Neuronal stem cell (in vitro differentiated cells): ENCODE data around the gene FNIP2.

Experiments used
- DNase-seq: peaks from one replicate; pipeline ENCODE4 v3.0.0-alpha.2; 2013; ENCODE audit warnings: low spot score
- H2AFZ ChIP-seq: one replicate; pipeline ENCODE4 v1.6.1; 2013; ENCODE audit warnings: mild to moderate bottlenecking, low read length, inconsistent platforms
- H2AK5ac ChIP-seq: 2 replicates; pipeline ENCODE4 v1.6.1; 2013; ENCODE audit warnings: low read depth, mild to moderate bottlenecking, inconsistent platforms, low read length, moderate library complexity, mixed read lengths
- H2BK120ac ChIP-seq: 2 replicates; pipeline ENCODE4 v1.6.1; 2013; ENCODE audit warnings: low read depth, mild to moderate bottlenecking, inconsistent platforms, low read length, moderate library complexity, mixed read lengths
- H2BK12ac ChIP-seq: one replicate; pipeline ENCODE4 v1.6.1; 2013; ENCODE audit warnings: low read length, inconsistent platforms
- H2BK15ac ChIP-seq: 2 replicates; pipeline ENCODE4 v1.6.1; 2013; ENCODE audit warnings: mild to moderate bottlenecking, low read length, inconsistent platforms, mixed read lengths
- H2BK5ac ChIP-seq: one replicate; pipeline ENCODE4 v1.6.1; 2013; ENCODE audit warnings: inconsistent platforms, mild to moderate bottlenecking, low read length, moderate library complexity
- H3K14ac ChIP-seq: one replicate; pipeline ENCODE4 v1.6.1; 2013; ENCODE audit warnings: low read length, inconsistent platforms
- H3K18ac ChIP-seq: 2 replicates; pipeline ENCODE4 v1.6.1; 2013; ENCODE audit warnings: low read length, inconsistent platforms
- H3K23ac ChIP-seq: 2 replicates; pipeline ENCODE4 v1.6.1; 2013; ENCODE audit warnings: low read depth, mild to moderate bottlenecking, mixed read lengths, low read length, inconsistent platforms; ENCODE audit not compliant: poor library complexity
- H3K27ac ChIP-seq: replicated peaks from 3 replicates; pipeline ENCODE4 v1.5.1; 2013; ENCODE audit warnings: low read length, inconsistent platforms
- H3K27me3 ChIP-seq, 3 experiments: 2 replicates each; pipeline ENCODE4 v1.6.1; 2013; ENCODE audit warnings: low read length in 3 of 3, mild to moderate bottlenecking in 2 of 3, inconsistent platforms in 1 of 3, low read depth in 1 of 3, mixed read lengths in 1 of 3, moderate library complexity in 1 of 3; ENCODE audit not compliant: control insufficient read depth in 3 of 3, insufficient read depth in 3 of 3
- H3K36me3 ChIP-seq, 2 donors: replicated peaks in 1 of 2; 2 replicates each; pipeline ENCODE4 v1.6.1; 2013; ENCODE audit warnings: low read length in 2 of 2; ENCODE audit not compliant: control insufficient read depth in 2 of 2, insufficient read depth in 2 of 2
- H3K4ac ChIP-seq: 2 replicates; pipeline ENCODE4 v1.6.1; 2013; ENCODE audit warnings: inconsistent platforms, mild to moderate bottlenecking, low read length, moderate library complexity
- H3K4me1 ChIP-seq, 2 donors: 1 replicate in 1 of 2; 2 replicates in 1 of 2; pipeline ENCODE4 v1.6.1; 2013; ENCODE audit warnings: low read length in 2 of 2, low read depth in 1 of 2; ENCODE audit not compliant: control insufficient read depth in 2 of 2, insufficient read depth in 1 of 2
- H3K4me2 ChIP-seq: one replicate; pipeline ENCODE4 v1.6.1; 2013; ENCODE audit warnings: mild to moderate bottlenecking, low read length, inconsistent platforms; ENCODE audit not compliant: insufficient read depth, poor library complexity, severe bottlenecking
- H3K4me3 ChIP-seq, 2 donors: 2 replicates each; pipeline ENCODE4 v1.5.1; 2013; ENCODE audit warnings: low read length in 2 of 2, mild to moderate bottlenecking in 2 of 2, inconsistent platforms in 1 of 2, moderate library complexity in 1 of 2
- H3K79me1 ChIP-seq: one replicate; pipeline ENCODE4 v1.6.1; 2013; ENCODE audit warnings: low read depth, mild to moderate bottlenecking, inconsistent platforms, low read length, moderate library complexity
- H3K9ac ChIP-seq: one replicate; pipeline ENCODE4 v1.6.1; 2013; ENCODE audit warnings: mild to moderate bottlenecking, low read depth, low read length, inconsistent platforms; ENCODE audit not compliant: poor library complexity
- H3K9me3 ChIP-seq, 2 donors: replicated peaks in 1 of 2; 2 replicates each; pipeline versions ENCODE3 to v1.6.1; 2013; ENCODE audit warnings: low read length in 2 of 2, mild to moderate bottlenecking in 2 of 2, inconsistent platforms in 1 of 2, low read depth in 1 of 2, mixed read lengths in 1 of 2, moderate library complexity in 1 of 2; ENCODE audit not compliant: control insufficient read depth in 2 of 2, insufficient read depth in 1 of 2
- H4K8ac ChIP-seq: one replicate; pipeline ENCODE4 v1.6.1; 2013; ENCODE audit warnings: low read depth, mild to moderate bottlenecking, inconsistent platforms, low read length, moderate library complexity
- H4K91ac ChIP-seq: one replicate; pipeline ENCODE4 v1.6.1; 2013; ENCODE audit warnings: low read length, low read depth, mild to moderate bottlenecking, inconsistent platforms; ENCODE audit not compliant: poor library complexity
- WGBS, 2 donors: extraction: QIAGEN DNeasy Blood & Tissue Kit; methylation state at CpG; one replicate each; pipeline ENCODE4 v1.1.7; 2013; ENCODE audit warnings: missing lambda C conversion rate in 2 of 2, mixed read lengths in 1 of 2; ENCODE audit not compliant: insufficient read length in 2 of 2, insufficient replicate concordance in 1 of 2; ENCODE audit errors: extremely low coverage in 2 of 2; 5-methylcytosine and 5-hydroxymethylcytosine counted together

The FNIP2 gene

DNA sequence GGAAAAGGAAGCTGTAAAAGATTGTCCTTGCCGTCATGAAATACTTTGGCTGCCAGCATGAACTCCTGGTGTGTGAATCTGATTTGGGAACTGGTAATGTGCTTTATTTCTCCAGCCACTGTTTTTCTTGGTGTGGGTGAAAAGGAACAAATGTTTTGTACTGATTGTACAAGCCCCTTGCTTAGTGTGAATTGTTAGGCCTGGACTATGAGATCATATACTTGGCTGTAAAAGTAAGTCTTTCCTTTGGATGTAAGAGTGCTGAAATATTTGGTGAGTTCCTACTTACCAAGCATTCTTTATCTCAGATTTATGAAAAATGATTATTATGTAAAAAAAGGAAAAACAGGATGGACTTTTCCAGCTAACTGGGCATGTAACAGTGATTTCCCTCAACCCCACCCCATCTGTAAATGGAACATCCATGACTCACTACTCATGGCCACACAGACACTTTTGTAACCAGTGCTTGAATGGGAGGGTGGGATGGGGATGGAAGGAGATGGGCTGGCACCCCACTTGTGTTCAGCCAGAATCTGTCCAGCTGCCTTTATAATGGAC, 6.3 kb downstream of the FNIP2 start:
- no peak overlapping the region for H3K9ac ChIP-seq
- no peak overlapping the region for H3K4ac ChIP-seq
- H3K4me2 ChIP-seq, result no peak overlapping the region
- H2AK5ac ChIP-seq, result no peak overlapping the region
- H3K36me3 ChIP-seq, result no peaks in the 10 kb centered on the region
- no peak for DNase-seq
- no peak overlapping the region for H2BK5ac ChIP-seq
- no peak overlapping the region for H2BK15ac ChIP-seq
- no peak overlapping the region for H3K27ac ChIP-seq
- no peak overlapping the region for H3K18ac ChIP-seq
- peaks cover 1 to 27% of the 10 kb centered on the region in 2 donors for H3K4me1 ChIP-seq
- no peak overlapping the region for H3K4me3 ChIP-seq
- H3K79me1 ChIP-seq, result no peaks in the 10 kb centered on the region
- no CpG with 5 or more reads among the region's 1 CpG for WGBS, 2 donors
- H4K91ac ChIP-seq, result no peak overlapping the region
- no peak overlapping the region for H2BK120ac ChIP-seq
- no peak overlapping the region for H3K14ac ChIP-seq
- peaks cover 0 to 2% (median 0%) of the 10 kb centered on the region in 3 experiments for H3K27me3 ChIP-seq
- H3K23ac ChIP-seq, result no peak overlapping the region
- H3K9me3 ChIP-seq, result no peaks in the 10 kb centered on the region
- H4K8ac ChIP-seq, result no peak overlapping the region
- H2AFZ ChIP-seq, result peak overlapping the region; percentile 39
- H2BK12ac ChIP-seq, result no peak overlapping the region

DNA sequence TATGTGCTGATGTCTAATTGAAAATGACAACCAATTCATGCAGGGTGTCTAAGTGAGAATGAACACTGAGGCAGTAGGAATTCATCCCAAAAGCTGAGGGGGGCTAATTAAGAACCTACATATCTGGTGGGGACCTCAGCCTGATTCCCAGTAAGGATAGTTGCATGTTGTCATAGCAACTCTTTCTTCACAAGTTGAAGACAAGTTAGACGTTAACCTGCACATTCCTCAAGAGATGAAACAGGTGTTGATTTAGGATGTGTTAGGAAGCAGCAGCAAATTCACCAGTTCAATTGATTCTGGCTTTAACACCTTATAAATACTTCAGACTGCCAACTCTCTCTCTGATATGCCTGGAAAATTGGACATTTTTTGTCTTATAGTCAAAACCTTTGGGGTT, 7.3 kb downstream of the FNIP2 start:
- Histone ChIP-seq H3K14ac (no peak overlapping the region), H3K79me1 (no peaks in the 10 kb centered on the region), H2BK120ac (no peak overlapping the region), H4K91ac (no peak overlapping the region), H2AK5ac (no peak overlapping the region), H3K4me2 (no peak overlapping the region), H2BK12ac (no peak overlapping the region), H3K4me1 (peaks cover 0 to 27% of the 10 kb centered on the region in 2 donors), H3K23ac (no peak overlapping the region), H4K8ac (no peak overlapping the region), H3K27me3 (no peaks in the 10 kb centered on the region), H2BK5ac (no peak overlapping the region), H3K18ac (no peak overlapping the region), H2AFZ (no peak overlapping the region), H3K27ac (no peak overlapping the region), H2BK15ac (no peak overlapping the region), H3K36me3 (no peaks in the 10 kb centered on the region), H3K4ac (no peak overlapping the region), H3K9ac (no peak overlapping the region), H3K9me3 (no peaks in the 10 kb centered on the region), H3K4me3 (no peak overlapping the region)
- DNase-seq, result no peak
- WGBS, 2 donors, result no CpG with 5 or more reads among the region's 1 CpG

DNA sequence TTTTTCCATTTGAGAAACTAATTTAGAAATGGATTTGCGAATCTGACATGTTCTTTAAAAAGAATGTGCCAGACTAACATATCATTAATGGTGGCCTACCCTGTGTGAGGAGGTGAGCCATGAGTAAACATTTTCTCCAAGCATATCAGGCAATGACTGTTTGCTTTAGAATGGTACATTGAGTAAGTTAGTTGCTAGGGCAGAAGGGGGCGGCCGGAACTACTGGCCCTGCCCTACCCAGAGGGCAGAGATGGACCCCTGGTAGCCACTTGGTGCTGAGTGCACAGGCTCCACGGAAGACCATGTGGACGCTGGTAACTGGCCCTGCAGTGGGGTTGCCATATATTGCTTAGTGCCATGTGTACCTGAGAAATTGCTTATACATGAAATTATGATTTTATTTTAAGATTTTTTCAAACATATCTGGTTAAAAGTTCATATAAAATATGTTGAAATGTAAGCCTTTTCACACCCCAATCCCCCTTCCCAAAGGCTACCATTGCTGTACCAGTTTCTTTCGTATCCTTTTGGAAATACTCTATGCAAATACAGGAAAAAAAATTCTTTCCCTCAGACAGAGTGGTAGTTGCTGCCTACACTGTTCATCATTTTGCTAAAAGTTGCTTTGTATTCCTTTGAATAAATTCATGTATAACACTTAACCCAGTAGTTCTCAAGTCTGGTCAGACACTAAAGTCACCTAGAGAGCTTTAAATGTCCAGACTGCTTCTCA, 8.8 kb downstream of the FNIP2 start:
- no peak overlapping the region for H3K23ac ChIP-seq
- no peak overlapping the region for H3K4ac ChIP-seq
- H2BK12ac ChIP-seq, result no peak overlapping the region
- H2AFZ ChIP-seq, result no peak overlapping the region
- H3K36me3 ChIP-seq, result no peaks in the 10 kb centered on the region
- DNase-seq, result no peak
- no peak overlapping the region for H3K9ac ChIP-seq
- no peak overlapping the region for H3K14ac ChIP-seq
- no peak overlapping the region for H4K8ac ChIP-seq
- no peak overlapping the region for H3K18ac ChIP-seq
- no peak overlapping the region for H2BK5ac ChIP-seq
- H2AK5ac ChIP-seq, result no peak overlapping the region
- no peaks in the 10 kb centered on the region for H3K9me3 ChIP-seq
- H3K4me3 ChIP-seq, result no peak overlapping the region
- H3K27me3 ChIP-seq, result no peaks in the 10 kb centered on the region
- no CpG with 5 or more reads among the region's 6 CpGs for WGBS, 2 donors
- H4K91ac ChIP-seq, result no peak overlapping the region
- no peak overlapping the region for H3K27ac ChIP-seq
- H3K79me1 ChIP-seq, result no peaks in the 10 kb centered on the region
- H3K4me2 ChIP-seq, result no peak overlapping the region
- no peak overlapping the region for H2BK15ac ChIP-seq
- H3K4me1 ChIP-seq, result peaks cover under 1 to 29% of the 10 kb centered on the region in 2 donors
- no peak overlapping the region for H2BK120ac ChIP-seq

DNA sequence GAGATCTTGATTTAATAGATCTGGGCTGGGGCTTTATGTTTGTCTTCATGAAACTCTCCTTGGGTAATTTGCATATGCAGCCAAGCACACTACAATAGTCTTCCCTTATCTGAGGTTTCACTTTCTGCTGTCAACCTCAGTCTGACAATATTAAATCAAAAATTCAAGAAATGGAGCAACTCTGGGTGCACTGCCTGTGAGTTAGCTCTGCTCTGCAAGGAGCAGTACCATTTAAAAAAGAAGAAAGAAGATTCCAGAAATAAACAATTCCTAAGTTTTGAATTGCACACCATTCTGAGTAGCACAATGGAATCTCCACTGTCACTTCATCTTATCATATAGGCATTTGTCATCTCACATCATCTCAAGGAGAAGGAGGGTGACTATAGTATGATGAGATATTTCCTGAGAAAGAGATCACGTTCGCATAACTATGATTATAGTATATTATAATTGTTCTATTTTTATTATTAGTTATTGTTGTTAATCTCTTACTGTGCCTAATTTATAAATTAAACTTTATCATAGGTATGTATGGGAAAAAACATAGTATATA, 9.4 kb downstream of the FNIP2 start:
- Histone ChIP-seq H3K36me3 (no peaks in the 10 kb centered on the region), H2AK5ac (no peak overlapping the region), H3K27ac (no peak overlapping the region), H2BK120ac (no peak overlapping the region), H3K4ac (no peak overlapping the region), H4K8ac (no peak overlapping the region), H2BK12ac (no peak overlapping the region), H3K14ac (no peak overlapping the region), H3K79me1 (no peaks in the 10 kb centered on the region), H3K23ac (no peak overlapping the region), H3K4me3 (no peak overlapping the region), H2AFZ (no peak overlapping the region), H3K27me3 (no peaks in the 10 kb centered on the region), H3K4me1 (peaks cover 6 to 34% of the 10 kb centered on the region in 2 donors), H3K18ac (no peak overlapping the region), H3K9me3 (no peaks in the 10 kb centered on the region), H3K4me2 (no peak overlapping the region), H3K9ac (no peak overlapping the region), H2BK15ac (no peak overlapping the region), H2BK5ac (no peak overlapping the region), H4K91ac (no peak overlapping the region)
- no peak for DNase-seq
- WGBS, 2 donors, result no CpG with 5 or more reads among the region's 2 CpGs
